GM10266 (cell line): ENCODE measurements around the gene PPP5C.

Source experiments
- DNase-seq: peaks from one replicate; pipeline ENCODE4 v3.0.0; 2012; ENCODE audit errors: extremely low spot score
- TF ChIP-seq, protein P1 (sequence below): IDR thresholded peaks from 2 replicates; pipeline ENCODE4 v1.5.1; 2012; ENCODE audit warnings: mild to moderate bottlenecking, low read depth; ENCODE audit not compliant: control insufficient read depth, insufficient read depth; ENCODE audit errors: missing control alignments

The PPP5C gene

DNA sequence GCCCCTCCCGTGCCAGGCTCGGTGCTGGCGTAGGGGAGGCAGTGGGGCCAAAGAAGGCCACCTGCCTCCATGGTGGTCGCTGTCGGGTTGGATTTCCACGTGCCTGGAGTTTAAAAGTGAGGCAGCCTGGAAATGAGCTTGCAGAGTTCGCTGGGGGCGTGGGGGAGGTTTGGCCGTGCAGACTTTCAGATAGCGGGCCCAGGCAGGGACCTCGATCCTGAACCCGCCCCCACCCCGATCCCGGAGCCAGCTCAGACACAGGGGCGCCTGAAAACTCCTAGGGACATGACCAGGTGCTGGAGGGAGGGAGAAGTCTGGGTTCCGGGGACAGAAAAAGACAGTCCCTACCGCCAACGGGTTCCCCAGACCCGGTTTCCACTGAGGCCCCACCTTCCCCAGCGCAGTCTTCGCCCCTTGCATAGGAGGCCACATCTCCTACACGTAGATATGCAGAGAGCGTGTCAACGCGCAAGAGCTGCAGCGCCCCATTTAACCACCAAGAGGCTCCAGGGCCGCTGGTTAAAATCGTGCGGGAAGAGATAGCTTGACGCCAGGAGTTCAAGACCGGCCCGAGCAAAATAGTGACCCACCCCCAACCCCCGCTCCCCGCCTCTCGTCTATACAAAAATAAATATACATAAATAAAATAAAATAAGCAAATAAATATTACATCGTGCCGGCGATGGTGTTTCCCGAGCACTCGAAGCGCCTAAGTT is 58.0 kb downstream of the PPP5C start:
- TF ChIP-seq, protein P1, sequence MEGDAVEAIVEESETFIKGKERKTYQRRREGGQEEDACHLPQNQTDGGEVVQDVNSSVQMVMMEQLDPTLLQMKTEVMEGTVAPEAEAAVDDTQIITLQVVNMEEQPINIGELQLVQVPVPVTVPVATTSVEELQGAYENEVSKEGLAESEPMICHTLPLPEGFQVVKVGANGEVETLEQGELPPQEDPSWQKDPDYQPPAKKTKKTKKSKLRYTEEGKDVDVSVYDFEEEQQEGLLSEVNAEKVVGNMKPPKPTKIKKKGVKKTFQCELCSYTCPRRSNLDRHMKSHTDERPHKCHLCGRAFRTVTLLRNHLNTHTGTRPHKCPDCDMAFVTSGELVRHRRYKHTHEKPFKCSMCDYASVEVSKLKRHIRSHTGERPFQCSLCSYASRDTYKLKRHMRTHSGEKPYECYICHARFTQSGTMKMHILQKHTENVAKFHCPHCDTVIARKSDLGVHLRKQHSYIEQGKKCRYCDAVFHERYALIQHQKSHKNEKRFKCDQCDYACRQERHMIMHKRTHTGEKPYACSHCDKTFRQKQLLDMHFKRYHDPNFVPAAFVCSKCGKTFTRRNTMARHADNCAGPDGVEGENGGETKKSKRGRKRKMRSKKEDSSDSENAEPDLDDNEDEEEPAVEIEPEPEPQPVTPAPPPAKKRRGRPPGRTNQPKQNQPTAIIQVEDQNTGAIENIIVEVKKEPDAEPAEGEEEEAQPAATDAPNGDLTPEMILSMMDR: no peak
- DNase-seq: no peak

DNA sequence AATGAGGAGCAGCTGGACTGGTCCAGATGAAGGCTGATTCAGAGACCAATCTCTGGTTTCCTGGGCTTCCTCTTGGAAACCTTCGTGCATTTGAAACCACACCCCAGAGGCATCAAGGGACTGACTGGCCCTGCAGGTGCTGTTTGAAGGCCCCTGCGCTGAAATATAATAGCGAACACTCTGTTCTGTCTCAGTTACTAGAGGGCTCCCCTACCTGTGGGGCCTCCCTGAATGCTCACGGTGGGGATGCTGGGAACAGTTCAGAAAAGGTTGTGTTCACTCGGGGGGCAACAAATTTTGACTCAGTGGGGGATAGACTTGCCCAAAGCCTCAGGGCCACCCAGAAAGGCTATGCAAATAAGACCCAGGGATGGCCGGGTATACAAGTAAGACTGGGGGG is 60.1 kb downstream of the PPP5C start:
- DNase-seq: no peak
- TF ChIP-seq, protein P1: no peak

DNA sequence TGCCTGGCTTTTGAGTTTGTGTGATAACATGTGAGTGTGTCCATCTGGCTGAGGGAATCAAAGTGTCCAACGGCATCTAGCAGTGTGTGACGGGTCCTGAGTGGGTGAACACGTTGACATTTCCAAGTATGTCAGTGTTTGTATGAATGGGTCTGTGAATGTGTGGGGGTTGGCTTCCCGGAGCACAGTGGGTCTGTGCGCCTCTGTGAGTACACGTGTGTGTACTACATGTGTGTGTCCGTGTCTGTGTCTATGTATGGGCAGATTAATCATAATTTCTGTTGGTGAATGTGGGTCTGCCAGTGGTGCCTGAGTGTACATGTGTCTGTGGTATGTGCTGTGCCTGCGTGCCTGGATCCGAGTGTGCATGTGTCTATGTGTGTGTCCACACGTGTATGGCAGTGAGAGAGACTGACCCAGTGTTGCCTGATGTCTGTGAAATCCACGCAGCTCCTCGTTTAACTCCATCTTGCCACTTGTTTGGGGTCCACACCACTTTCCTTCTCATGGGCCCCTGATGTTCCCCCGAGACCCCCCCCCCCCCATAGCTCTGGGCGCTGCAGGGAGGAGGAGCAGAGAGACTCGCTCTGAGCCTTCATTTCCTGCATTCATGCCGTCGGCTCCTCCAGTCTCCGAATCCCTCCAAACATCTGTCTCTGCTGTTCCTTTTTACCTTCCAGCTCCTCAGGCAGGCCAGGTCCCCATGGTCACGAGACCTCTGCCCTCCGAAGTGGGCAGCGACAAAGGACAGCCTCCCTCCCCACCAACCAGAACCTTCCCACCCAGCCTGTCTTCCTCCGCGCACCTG is 61.2 kb downstream of the PPP5C start:
- TF ChIP-seq, protein P1: no peak
- DNase-seq: no peak

DNA sequence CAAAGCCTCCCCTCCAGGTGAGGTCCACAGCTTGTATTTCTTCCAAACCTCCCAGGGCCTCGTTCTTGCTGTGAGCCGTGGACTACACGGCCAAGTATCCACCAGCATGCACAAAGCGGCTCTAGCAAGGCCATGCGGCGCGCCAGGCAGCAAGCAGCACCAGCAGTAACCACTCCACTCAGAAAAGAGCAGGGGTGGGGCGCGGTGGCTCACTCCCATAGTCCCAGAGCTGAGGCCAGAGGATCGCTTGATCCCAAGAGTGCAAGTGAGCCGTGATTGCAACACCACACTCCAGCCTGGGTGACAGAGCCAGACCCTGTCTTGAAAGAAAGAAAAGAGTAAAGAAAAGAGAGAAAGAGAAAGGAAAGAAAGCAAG is 61.8 kb downstream of the PPP5C start:
- TF ChIP-seq, protein P1: no peak
- no peak for DNase-seq

DNA sequence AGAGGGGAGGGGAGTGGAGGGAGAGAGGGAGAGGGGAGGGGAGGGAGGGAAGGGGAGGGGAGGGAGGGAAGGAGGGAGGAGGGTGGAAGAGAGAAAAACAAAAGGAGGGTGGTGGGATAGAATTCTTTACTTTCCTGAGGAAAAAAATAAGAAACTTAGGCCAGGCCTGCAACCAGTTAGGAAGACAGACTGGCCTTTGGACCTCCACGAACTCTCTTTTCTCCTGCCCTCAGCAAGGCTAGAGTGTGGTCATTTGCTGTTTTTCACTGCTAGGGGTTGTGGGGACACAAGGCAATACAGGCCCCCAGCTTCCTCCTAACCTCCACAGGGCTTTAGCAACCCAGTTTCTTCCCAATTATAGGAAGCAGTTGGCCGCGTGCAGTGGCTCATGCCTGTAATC is 62.3 kb downstream of the PPP5C start:
- no peak for DNase-seq
- TF ChIP-seq, protein P1: no peak

DNA sequence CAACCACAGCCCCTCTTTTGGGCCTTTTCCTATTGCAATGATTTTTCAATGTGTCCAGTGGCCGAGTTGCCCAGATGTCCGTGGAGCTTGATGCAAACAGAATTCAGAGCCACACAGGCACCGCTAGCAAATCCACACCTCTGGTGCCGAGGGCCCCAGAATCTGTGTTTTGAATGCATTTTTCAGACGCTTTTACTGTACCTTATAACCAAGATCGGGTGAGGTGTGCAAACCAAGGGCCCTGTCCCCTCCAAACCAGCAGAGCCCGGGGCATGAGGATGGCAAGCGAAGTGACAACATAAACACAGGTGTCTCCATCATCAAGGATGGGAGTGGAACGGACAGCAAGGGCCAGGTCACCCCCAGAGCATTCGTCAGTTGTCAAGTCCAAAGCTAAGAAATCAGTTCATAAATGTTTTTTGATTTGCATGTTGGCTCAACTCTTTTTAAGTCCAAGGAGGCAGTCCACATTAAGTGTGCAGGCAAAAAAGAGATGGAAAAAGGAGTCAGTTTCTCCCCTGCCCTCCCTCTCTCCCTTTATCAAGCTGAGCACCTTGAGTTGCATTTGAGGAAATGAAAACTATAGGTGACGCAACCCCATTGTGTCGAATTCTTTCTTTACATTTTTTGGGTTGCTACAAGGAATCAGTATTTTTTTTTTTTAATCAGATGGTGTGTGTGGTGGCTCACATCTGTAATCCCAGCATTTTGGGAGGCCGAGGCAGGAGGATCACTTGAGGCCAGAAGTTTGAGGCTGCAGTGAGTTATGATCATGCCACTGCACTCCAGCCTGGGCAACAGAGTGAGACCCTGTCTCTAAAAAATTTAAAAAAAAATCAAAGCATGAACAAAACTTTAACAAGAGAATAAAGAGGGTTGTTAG is 63.6 kb downstream of the PPP5C start:
- DNase-seq: no peak
- TF ChIP-seq, protein P1: no peak
